T-cell (primary cell): Measurements from ENCODE around the gene PPP1R9A. TPM values are rescaled to one million over a fixed set of nuclear protein-coding genes. Genes with fewer than 3 reads are reported as not detected.

Source experiments
- ATAC-seq, 4 experiments: fragments of 200-7000 bp in 3 of 4; fragments of 150-1000 bp in 1 of 4; cut with Tn5 transposase; replicated peaks in 1 of 4; 1 replicate in 3 of 4; 2 replicates in 1 of 4; pipeline ENCODE4 v1.10.0; 2021; ENCODE audit warnings: moderate library complexity in 3 of 4, mild to moderate bottlenecking in 2 of 4, moderate number of reproducible peaks in 1 of 4
- CTCF ChIA-PET, 2 donors: fragments of 300-600 bp; sonication (Branson Sonifier 250); formaldehyde crosslinking; loops; one replicate each; lab custom pipeline; 2022; ENCODE audit warnings: antibody characterized with exemption in 2 of 2; lab: Charles Lee
- POLR2A ChIA-PET, 2 donors: fragments of 300-600 bp; sonication (Branson Sonifier 250); formaldehyde crosslinking; loops; one replicate each; lab custom pipeline; 2022; ENCODE audit warnings: antibody characterized with exemption in 2 of 2; lab: Charles Lee
- DNase-seq, 35 experiments: peaks; one replicate each; pipeline versions ENCODE4 v3.0.0 to v3.0.0-alpha.2; 2013 to 2023
- H3K27ac ChIP-seq: one replicate; pipeline ENCODE4 v1.5.1; 2013; ENCODE audit warnings: low read length
- H3K27me3 ChIP-seq, 2 experiments: replicated peaks in 1 of 2; 1 replicate in 1 of 2; 2 replicates in 1 of 2; pipeline versions ENCODE4 v1.6.1 to v1.7.0; 2013; ENCODE audit warnings: low read length in 1 of 2, mixed read lengths in 1 of 2; ENCODE audit not compliant: control insufficient read depth in 2 of 2, insufficient read depth in 2 of 2; ENCODE audit errors: extremely low read depth in 1 of 2
- H3K36me3 ChIP-seq, 2 donors: 1 replicate in 1 of 2; 2 replicates in 1 of 2; pipeline versions ENCODE4 v1.6.1 to v1.7.0; 2013; ENCODE audit warnings: low read length in 1 of 2; ENCODE audit not compliant: control insufficient read depth in 2 of 2, insufficient read depth in 1 of 2; ENCODE audit errors: extremely low read depth in 1 of 2
- H3K4me1 ChIP-seq, 2 experiments: 1 replicate in 1 of 2; 2 replicates in 1 of 2; pipeline versions ENCODE4 v1.6.1 to v1.7.0; 2013; ENCODE audit warnings: low read length in 2 of 2, mixed read lengths in 1 of 2; ENCODE audit not compliant: insufficient read depth in 2 of 2, control insufficient read depth in 1 of 2; ENCODE audit errors: extremely low read depth in 1 of 2
- H3K4me3 ChIP-seq, 2 donors: 1 replicate in 1 of 2; 2 replicates in 1 of 2; pipeline versions ENCODE4 v1.5.1 to v1.7.0; 2013; ENCODE audit warnings: mild to moderate bottlenecking in 2 of 2, low read length in 1 of 2, moderate library complexity in 1 of 2; ENCODE audit not compliant: control insufficient read depth in 1 of 2; ENCODE audit errors: extremely low read depth in 1 of 2
- H3K9me3 ChIP-seq: 2 replicates; pipeline ENCODE4 v1.7.0; 2013
- H3K27ac Mint-ChIP-seq, 2 donors: one replicate each; pipeline ENCODE4 v1.8.0; 2020 to 2021; ENCODE audit warnings: mild to moderate bottlenecking in 2 of 2, mixed read lengths in 2 of 2
- H3K27me3 Mint-ChIP-seq, 2 donors: one replicate each; pipeline ENCODE4 v1.8.0; 2021 to 2022; ENCODE audit warnings: mixed read lengths in 2 of 2
- H3K36me3 Mint-ChIP-seq: one replicate; pipeline ENCODE4 v1.8.0; 2021; ENCODE audit warnings: mixed read lengths
- H3K4me1 Mint-ChIP-seq, 3 donors: one replicate each; pipeline ENCODE4 v1.8.0; 2020 to 2022; ENCODE audit warnings: mixed read lengths in 3 of 3, mild to moderate bottlenecking in 1 of 3
- H3K4me3 Mint-ChIP-seq, 3 donors: one replicate each; pipeline ENCODE4 v1.8.0; 2020 to 2022; ENCODE audit warnings: mild to moderate bottlenecking in 3 of 3, mixed read lengths in 3 of 3, moderate library complexity in 3 of 3
- H3K9me3 Mint-ChIP-seq, 3 donors: one replicate each; pipeline ENCODE4 v1.8.0; 2020 to 2022; ENCODE audit warnings: mixed read lengths in 3 of 3
- WGBS: methylation state at CpG from one replicate; pipeline ENCODE4 v1.1.5; 2013; ENCODE audit warnings: missing lambda C conversion rate; ENCODE audit not compliant: insufficient coverage; 5-methylcytosine and 5-hydroxymethylcytosine counted together
- total RNA-seq, 35 experiments: library from RNA in 6 of 35; stranded (reverse) in 6 of 35; fragments of 120-200 nt in 1 of 35; gene quantifications; one replicate each; pipeline versions ENCODE4 v1.2.1 to v1.2.4 and lab custom pipeline; 2013 to 2026

The PPP1R9A gene
- total RNA-seq, 5 donors from 2014 or later (not counting 1 experiment from before 2014, with no cell fraction given), result 0.10 to 0.23 (median 0.13) TPM; not detected in 2

DNA sequence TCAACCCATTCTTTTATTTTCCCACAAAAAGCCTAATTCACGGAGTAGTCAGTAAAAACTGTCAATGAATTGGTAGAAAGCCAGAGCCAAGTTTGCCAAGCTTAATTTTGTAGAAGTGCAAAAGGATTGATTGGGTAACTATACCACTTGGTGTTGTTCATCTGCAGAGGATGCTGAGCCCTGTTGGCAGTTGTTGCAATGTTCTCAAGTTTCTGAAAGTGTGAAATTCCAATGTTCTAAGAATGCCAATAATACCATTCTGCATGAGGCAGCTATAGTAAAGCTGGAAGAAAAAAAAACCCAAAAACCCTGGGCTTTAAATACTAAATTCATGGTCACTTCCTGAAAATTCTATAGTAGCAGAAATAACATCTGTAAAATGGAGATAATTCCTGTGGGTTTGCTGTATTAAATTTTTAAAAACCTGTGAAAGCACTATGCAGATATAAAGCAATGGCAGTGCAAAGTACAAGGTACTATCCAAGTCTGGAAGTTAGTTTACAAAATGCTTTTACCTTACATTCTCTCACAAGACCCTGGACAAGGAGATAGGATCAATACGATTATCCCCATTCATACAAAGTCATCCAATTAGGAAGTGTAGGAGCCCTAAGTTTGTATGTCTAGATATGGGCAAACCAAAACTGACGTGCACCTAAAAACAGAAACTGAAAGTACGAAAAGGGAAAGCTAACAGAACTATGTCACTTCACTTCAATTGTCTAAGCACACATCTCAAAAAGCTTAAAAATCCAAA is 423.0 kb downstream of the PPP1R9A start:
- no peaks in the 10 kb centered on the region for H3K36me3 ChIP-seq
- ChIA-PET POLR2A (interaction anchor here in 1 of 2 donors (0.5 kb wide), 1 partner anchor 13 kb away, joined by 5 read pairs; no protein-coding TSS in a partner anchor), CTCF (interaction anchor here in 1 of 2 donors (0.6 kb wide), 1 partner anchor 1651 kb away, joined by 3 read pairs; no protein-coding TSS in a partner anchor)
- peak overlapping the region; percentile 57 to 72 (median 71) for H3K4me3 Mint-ChIP-seq
- peaks cover 0 to 8% (median 0%) of the 10 kb centered on the region in 3 donors for H3K9me3 Mint-ChIP-seq
- H3K27me3 Mint-ChIP-seq, result peaks cover 7 to 8% of the 10 kb centered on the region in 2 donors
- H3K27ac Mint-ChIP-seq, result peak overlapping the region; percentile 17 to 56
- peak; percentile 38 to 74 (median 52) for ATAC-seq
- H3K9me3 ChIP-seq, result no peaks in the 10 kb centered on the region
- H3K36me3 Mint-ChIP-seq, result no peaks in the 10 kb centered on the region
- DNase-seq, result peak in 1 of 35 experiments; percentile 49
- H3K4me1 ChIP-seq, result peaks cover 0 to 6% of the 10 kb centered on the region in 2 experiments
- peak overlapping the region; percentile 32 for H3K27ac ChIP-seq
- no CpG with 5 or more reads among the region's 4 CpGs for WGBS
- no peaks in the 10 kb centered on the region for H3K27me3 ChIP-seq
- H3K4me1 Mint-ChIP-seq, result peaks cover 12 to 16% (median 16%) of the 10 kb centered on the region in 3 donors
- peak overlapping the region; percentile 32 to 49 for H3K4me3 ChIP-seq

DNA sequence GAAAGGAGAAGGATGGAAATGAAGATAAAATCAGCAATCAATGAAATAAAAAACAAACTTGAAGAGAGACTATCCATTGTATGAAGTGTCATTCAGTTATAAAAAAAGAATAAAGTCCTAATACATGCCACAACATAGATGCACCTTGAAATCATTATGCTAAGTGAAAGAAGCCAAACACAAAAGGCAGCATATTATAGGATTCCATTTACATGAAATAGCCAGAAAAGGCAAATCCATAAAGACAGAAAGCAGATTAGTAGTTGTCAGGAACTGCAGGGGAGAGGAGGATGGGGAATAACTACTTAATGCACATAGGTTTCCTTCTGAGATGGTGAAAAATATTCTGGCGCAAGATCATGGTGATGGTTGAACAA is 423.6 kb downstream of the PPP1R9A start:
- Mint-ChIP-seq H3K27me3 (peaks cover 4% of the 10 kb centered on the region in 2 donors), H3K4me1 (peaks cover 12 to 16% (median 16%) of the 10 kb centered on the region in 3 donors), H3K36me3 (no peaks in the 10 kb centered on the region), H3K9me3 (peaks cover 0 to 8% (median 0%) of the 10 kb centered on the region in 3 donors), H3K4me3 (peak overlapping the region; percentile 57 to 72 (median 71)), H3K27ac (peak overlapping the region; percentile 17 to 56)
- ChIA-PET POLR2A (no interaction called here), CTCF (interaction anchor here in 1 of 2 donors (0.6 kb wide), 1 partner anchor 1651 kb away, joined by 3 read pairs; no protein-coding TSS in a partner anchor)
- no CpG with 5 or more reads among the region's 1 CpG for WGBS
- ATAC-seq, result peak in 2 of 4 experiments; percentile 19 to 20
- Histone ChIP-seq H3K4me1 (peaks cover 0 to 6% of the 10 kb centered on the region in 2 experiments), H3K27me3 (no peaks in the 10 kb centered on the region), H3K27ac (peak overlapping the region; percentile 32), H3K4me3 (peak overlapping the region; percentile 32 to 49), H3K9me3 (no peaks in the 10 kb centered on the region), H3K36me3 (no peaks in the 10 kb centered on the region)
- DNase-seq, result peak in 1 of 35 experiments; percentile 11

DNA sequence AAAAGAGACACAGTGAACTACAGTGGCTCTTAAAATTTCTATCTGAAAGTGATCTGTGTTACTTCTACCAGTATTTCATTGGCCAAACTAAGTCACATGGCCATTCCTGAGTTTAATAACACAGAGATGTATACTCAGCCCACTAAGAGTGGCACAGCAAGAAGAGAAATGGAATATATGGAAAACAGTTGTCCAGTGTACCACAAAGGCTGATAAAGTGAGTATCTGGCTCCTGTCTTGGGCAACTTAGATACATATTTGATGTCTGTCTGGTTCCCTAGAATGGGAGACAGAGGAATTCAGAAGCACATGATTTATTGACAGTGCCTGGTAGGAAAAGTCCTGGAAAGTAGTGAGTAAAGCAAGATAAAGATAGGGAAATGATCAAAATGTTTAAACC is 427.1 kb downstream of the PPP1R9A start:
- Histone ChIP-seq H3K27me3 (no peaks in the 10 kb centered on the region), H3K9me3 (no peaks in the 10 kb centered on the region), H3K27ac (no peak overlapping the region), H3K4me3 (no peak overlapping the region), H3K4me1 (peaks cover 0 to 6% of the 10 kb centered on the region in 2 experiments), H3K36me3 (no peaks in the 10 kb centered on the region)
- ChIA-PET CTCF (interaction anchor here in 1 of 2 donors (0.6 kb wide), 1 partner anchor 17 kb away, joined by 3 read pairs; no protein-coding TSS in a partner anchor), POLR2A (no interaction called here)
- peaks cover 12 to 16% (median 14%) of the 10 kb centered on the region in 3 donors for H3K4me1 Mint-ChIP-seq
- no peaks in the 10 kb centered on the region for H3K9me3 Mint-ChIP-seq
- H3K36me3 Mint-ChIP-seq, result no peaks in the 10 kb centered on the region
- H3K4me3 Mint-ChIP-seq, result no peak overlapping the region
- H3K27me3 Mint-ChIP-seq, result peaks cover 0 to 4% of the 10 kb centered on the region in 2 donors
- H3K27ac Mint-ChIP-seq, result no peak overlapping the region
- DNase-seq (no peak), ATAC-seq (no peak)

GRCh38 chr7:95335093-95335492 is 427.7 kb downstream of the PPP1R9A start:
- Mint-ChIP-seq H3K27me3 (peaks cover 0 to 4% of the 10 kb centered on the region in 2 donors), H3K27ac (no peak overlapping the region), H3K9me3 (no peaks in the 10 kb centered on the region), H3K36me3 (no peaks in the 10 kb centered on the region), H3K4me1 (peaks cover 10 to 13% (median 12%) of the 10 kb centered on the region in 3 donors), H3K4me3 (no peak overlapping the region)
- ChIA-PET POLR2A (no interaction called here), CTCF (interaction anchor here in 1 of 2 donors (0.6 kb wide), 1 partner anchor 17 kb away, joined by 3 read pairs; no protein-coding TSS in a partner anchor)
- Histone ChIP-seq H3K9me3 (no peaks in the 10 kb centered on the region), H3K27me3 (no peaks in the 10 kb centered on the region), H3K4me3 (no peak overlapping the region), H3K27ac (no peak overlapping the region), H3K4me1 (peaks cover 0 to 6% of the 10 kb centered on the region in 2 experiments), H3K36me3 (no peaks in the 10 kb centered on the region)
- ATAC-seq (no peak), DNase-seq (no peak)

DNA sequence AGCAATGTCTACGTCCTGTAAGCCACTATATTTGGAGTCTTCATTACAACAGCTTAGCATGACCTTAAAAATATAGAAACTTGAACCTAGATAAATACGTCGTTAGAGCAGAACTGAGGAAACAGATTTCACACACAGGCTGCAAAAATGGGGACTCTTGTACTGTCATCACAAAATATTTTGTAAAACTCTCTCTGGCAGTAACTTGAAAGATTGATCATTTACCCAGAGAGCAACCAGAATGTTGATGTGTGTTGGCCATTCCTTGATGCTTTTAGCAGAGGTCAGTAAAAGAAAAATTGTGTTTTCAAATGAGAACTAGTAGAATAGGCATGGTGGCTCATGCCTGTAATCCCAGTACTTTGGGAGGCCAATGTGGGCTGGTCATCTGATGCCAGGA is 431.4 kb downstream of the PPP1R9A start:
- Histone ChIP-seq H3K27me3 (no peaks in the 10 kb centered on the region), H3K9me3 (no peaks in the 10 kb centered on the region), H3K27ac (no peak overlapping the region), H3K4me1 (no peaks in the 10 kb centered on the region), H3K36me3 (no peaks in the 10 kb centered on the region), H3K4me3 (no peak overlapping the region)
- no peak for DNase-seq
- Mint-ChIP-seq H3K27ac (no peak overlapping the region), H3K4me1 (no peaks in the 10 kb centered on the region), H3K27me3 (peaks cover 0 to 8% of the 10 kb centered on the region in 2 donors), H3K36me3 (no peaks in the 10 kb centered on the region), H3K9me3 (no peaks in the 10 kb centered on the region), H3K4me3 (no peak overlapping the region)
- ChIA-PET POLR2A (no interaction called here), CTCF (no interaction called here)
- 100% methylated on average over 2 of the region's 3 CpGs for WGBS
- no peak for ATAC-seq

- POLR2A ChIA-PET, result no interaction called here
Measured at GRCh38 chr7:95340491-95340890, 433.1 kb downstream of the PPP1R9A start.

More at GRCh38 chr7:95340491-95340890, 433.1 kb downstream of the PPP1R9A start:
- no peak for ATAC-seq
- H3K27me3 ChIP-seq, result no peaks in the 10 kb centered on the region
- Mint-ChIP-seq H3K4me3 (no peak overlapping the region), H3K36me3 (no peaks in the 10 kb centered on the region), H3K9me3 (no peaks in the 10 kb centered on the region), H3K4me1 (no peaks in the 10 kb centered on the region), H3K27ac (no peak overlapping the region), H3K27me3 (peaks cover 0 to 8% of the 10 kb centered on the region in 2 donors)
- CTCF ChIA-PET, result no interaction called here
- H3K27ac ChIP-seq, result no peak overlapping the region
- no CpG with 5 or more reads among the region's 2 CpGs for WGBS
- H3K36me3 ChIP-seq, result no peaks in the 10 kb centered on the region
- H3K9me3 ChIP-seq, result no peaks in the 10 kb centered on the region
- no peak for DNase-seq
- no peak overlapping the region for H3K4me3 ChIP-seq
- H3K4me1 ChIP-seq, result no peaks in the 10 kb centered on the region
